Measurements from ENCODE around the gene OR52A5. TPM values are rescaled to one million over a fixed set of nuclear protein-coding genes. Genes with fewer than 3 reads are reported as not detected.

OR52A5 gene
- total RNA-seq (ENCODE audit: low replicate concordance), result not detected in 2 replicates

GRCh38 chr11:5137996-5138395 lies at the start of gene OR52A5:
OR52A5 (minus strand) TSS chr11:5138356; CDS start chr11:5132642, 5,714 bp downstream.

GRCh38 chr11:5154657-5155056 lies 16.5 kb upstream of the OR52A5 start, which contains the start of gene OR52A1:
OR52A1 (minus strand) TSS chr11:5154757; CDS start chr11:5152369, 2,388 bp downstream.

Other genes starting within 250 kb of the OR52A5 start
- gene OR51A7, start 234.6 kb downstream of the OR52A5 start, total RNA-seq (ENCODE audit: low replicate concordance), result not detected in 2 replicates
- not detected in 2 replicates for gene OR51G2, start 219.0 kb downstream of the OR52A5 start, total RNA-seq (ENCODE audit: low replicate concordance)
- not detected in 2 replicates for gene OR51G1, start 214.0 kb downstream of the OR52A5 start, total RNA-seq (ENCODE audit: low replicate concordance)
- gene OR51A4, start 190.8 kb downstream of the OR52A5 start, total RNA-seq (ENCODE audit: low replicate concordance), result not detected in 2 replicates
- not detected in 2 replicates for gene OR51A2, start 182.6 kb downstream of the OR52A5 start, total RNA-seq (ENCODE audit: low replicate concordance)
- gene OR51L1, start 143.5 kb downstream of the OR52A5 start, total RNA-seq (ENCODE audit: low replicate concordance), result not detected in 2 replicates
- gene OR52J3, start 91.8 kb downstream of the OR52A5 start, total RNA-seq (ENCODE audit: low replicate concordance), result not detected in 2 replicates
- gene OR52E2, start 78.7 kb downstream of the OR52A5 start, total RNA-seq (ENCODE audit: low replicate concordance), result not detected in 2 replicates
- not detected in 2 replicates for gene OR52E1, start 68.8 kb downstream of the OR52A5 start, total RNA-seq (ENCODE audit: low replicate concordance)
- gene OR52A1, start 16.4 kb upstream of the OR52A5 start, total RNA-seq (ENCODE audit: low replicate concordance), result not detected in 2 replicates
- gene OR51V1, start 62.3 kb upstream of the OR52A5 start, total RNA-seq (ENCODE audit: low replicate concordance), result not detected in 2 replicates
- not detected in 2 replicates for gene HBB, start 88.7 kb upstream of the OR52A5 start, total RNA-seq (ENCODE audit: low replicate concordance)
- not detected in 2 replicates for gene HBD, start 96.1 kb upstream of the OR52A5 start, total RNA-seq (ENCODE audit: low replicate concordance)
- gene HBG1, start 111.5 kb upstream of the OR52A5 start, total RNA-seq (ENCODE audit: low replicate concordance), result not detected in 2 replicates
- gene HBG2, start 116.4 kb upstream of the OR52A5 start, total RNA-seq (ENCODE audit: low replicate concordance), result 0.12 TPM in 1 of 2 replicates, not detected in the other
- not detected in 2 replicates for gene HBE1, start 131.6 kb upstream of the OR52A5 start, total RNA-seq (ENCODE audit: low replicate concordance)
- not detected in 2 replicates for gene OR51B4, start 163.6 kb upstream of the OR52A5 start, total RNA-seq (ENCODE audit: low replicate concordance)
- 0.12 TPM in 1 of 2 replicates, not detected in the other for gene OR51B2, start 185.9 kb upstream of the OR52A5 start, total RNA-seq (ENCODE audit: low replicate concordance)
- 0.15 TPM in 1 of 2 replicates, not detected in the other for gene OR51B5, start 205.2 kb upstream of the OR52A5 start, total RNA-seq (ENCODE audit: low replicate concordance)
- not detected in 2 replicates for gene OR51B6, start 213.2 kb upstream of the OR52A5 start, total RNA-seq (ENCODE audit: low replicate concordance)
- not detected in 2 replicates for gene OR51M1, start 245.5 kb upstream of the OR52A5 start, total RNA-seq (ENCODE audit: low replicate concordance)